Heart left ventricle (tissue), 13 donors: ENCODE data around the gene LRFN4.

Source experiments
- CTCF ChIP-seq, 12 donors: fragments of 200-600 bp; sonication (generic) in 4 of 12; IDR thresholded peaks; one replicate each; pipeline versions ENCODE4 v1.5.0 to v1.8.0; 2018 to 2022; ENCODE audit warnings: antibody characterized with exemption in 12 of 12, mild to moderate bottlenecking in 5 of 12
- POLR2A ChIP-seq, 2 donors: fragments of 450-650 bp; IDR thresholded peaks; one replicate each; pipeline ENCODE4 v1.6.1; 2017; ENCODE audit warnings: antibody characterized with exemption in 2 of 2, mild to moderate bottlenecking in 2 of 2, moderate library complexity in 2 of 2
- donor health status: ischemic (EF 13 %, LVEDD 7.1; RV severe dilation, severe dysfunction).
- donor health status: DM: no; HTN: yes; CAD: no.
- donor health status: DM: no; HTN: no; CAD: no.
- donor health status: ischemic (EF 25% LVEDD 6.9; RV normal size, moderate dysfunction).
- donor health status: ischemic (EF 25% LVEDD 5.7; RV mildly dilated, moderate dysfunction).
- donor health status: ischemic (EF 35%, LVEDD 5.7; RV mildly dilated, moderate dysfunction).
- donor health status: nonischemic (EF 11% LVEDD 7.7; RV severe dilation, severe dysfunction).
- donor health status: DM: yes; HTN: yes; CAD: no.
- donor health status: PGD.
- donor health status: ischemic (EF 29% LVEDD 5.4; RV normal size, mild dysfunction).
- donor health status: nonischemic (EF 23%, LVEDD 6.1; RV moderate dilation, normal function).

- TF ChIP-seq CTCF (IDR thresholded peaks at IDR 0.05) (no peak), POLR2A (IDR thresholded peaks at IDR 0.05) (no peak)
Measured at GRCh38 chr11:66881927-66882452, 25.1 kb downstream of the LRFN4 start.
